ENCODE data around the gene GLB1L2.

The GLB1L2 gene

GRCh38 chr11:134349802-134350355 lies 18.1 kb downstream of the GLB1L2 start:
- DNase-seq = no peak

- no peak for DNase-seq
Measured at GRCh38 chr11:134350381-134350780, 18.6 kb downstream of the GLB1L2 start.

DNA sequence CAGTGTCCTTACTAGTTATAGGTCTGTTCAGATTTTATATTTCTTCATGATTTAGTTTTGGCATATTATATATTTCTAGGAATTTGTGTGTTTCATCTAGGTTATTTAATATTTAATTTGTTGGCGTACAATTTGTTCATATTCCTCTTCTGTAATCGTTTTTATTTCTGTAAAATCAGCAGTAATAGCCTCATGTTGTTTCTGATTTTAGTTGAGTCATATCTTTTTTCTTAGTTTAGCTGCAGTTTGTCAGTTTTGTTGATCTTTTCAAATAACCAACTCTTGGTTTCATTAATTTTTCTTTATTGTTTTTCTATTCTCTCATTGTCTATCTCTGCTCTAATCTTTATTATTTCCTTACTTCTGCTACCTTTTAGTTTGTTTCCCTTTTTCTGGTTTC lies 20.3 kb downstream of the GLB1L2 start:
- DNase-seq = no peak

GRCh38 chr11:134355136-134355535 lies 23.3 kb downstream of the GLB1L2 start:
- no peak for DNase-seq

GRCh38 chr11:134355656-134356055 lies 23.9 kb downstream of the GLB1L2 start:
- DNase-seq = no peak

- DNase-seq = no peak
Measured at GRCh38 chr11:134356656-134357544, 25.1 kb downstream of the GLB1L2 start.

DNA sequence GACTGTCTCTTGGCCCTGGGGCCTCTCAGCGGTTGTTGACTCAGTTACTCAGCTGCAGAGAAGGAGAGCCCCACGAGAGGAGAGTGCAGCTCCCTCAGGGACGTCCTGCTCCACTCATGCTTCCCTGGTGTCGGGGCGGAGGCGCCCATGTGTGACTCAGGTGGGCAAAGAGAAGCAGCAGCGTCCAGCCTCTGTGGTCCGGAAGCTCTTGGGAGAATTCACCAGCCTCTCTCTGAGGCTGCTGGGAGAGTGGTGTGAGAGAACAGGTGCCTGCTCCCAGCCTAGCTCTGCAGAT lies 25.7 kb downstream of the GLB1L2 start:
- no peak for DNase-seq

DNA sequence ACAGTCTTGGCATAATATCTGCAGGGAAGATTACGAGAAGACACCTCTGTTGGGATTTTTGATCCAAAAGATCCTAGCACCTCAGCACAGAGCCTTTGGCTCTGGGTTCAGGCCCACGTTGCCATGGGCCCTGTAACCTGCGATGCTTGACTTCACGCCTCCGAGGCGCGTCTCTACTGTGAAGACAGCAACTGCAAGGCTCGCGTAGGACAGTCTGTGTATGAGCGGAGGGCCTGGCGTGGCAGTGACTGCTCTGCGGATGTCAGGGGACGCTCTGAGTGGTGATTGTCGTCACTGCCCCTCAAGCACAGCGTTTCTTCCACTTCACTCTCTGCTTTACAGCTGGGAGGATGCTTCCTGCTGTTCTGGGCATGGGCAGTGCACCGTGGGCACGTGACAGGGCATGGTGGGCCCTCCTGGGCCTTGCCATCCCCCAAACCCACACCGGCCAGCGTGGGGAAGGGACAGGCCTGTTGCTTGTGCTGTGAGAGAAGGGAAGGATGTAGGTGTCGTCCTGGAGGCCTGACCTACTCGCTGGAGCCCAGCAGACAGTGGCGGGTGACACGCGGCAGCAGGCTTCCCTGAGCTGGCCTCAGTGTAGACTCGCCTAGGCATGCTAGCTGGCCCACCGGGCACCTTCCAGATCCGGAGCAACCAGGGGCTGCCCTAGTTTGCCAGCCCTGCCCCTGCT lies 26.5 kb downstream of the GLB1L2 start:
- no peak for DNase-seq

- no peak for DNase-seq
Measured at GRCh38 chr11:134358856-134359490, 27.2 kb downstream of the GLB1L2 start.

DNA sequence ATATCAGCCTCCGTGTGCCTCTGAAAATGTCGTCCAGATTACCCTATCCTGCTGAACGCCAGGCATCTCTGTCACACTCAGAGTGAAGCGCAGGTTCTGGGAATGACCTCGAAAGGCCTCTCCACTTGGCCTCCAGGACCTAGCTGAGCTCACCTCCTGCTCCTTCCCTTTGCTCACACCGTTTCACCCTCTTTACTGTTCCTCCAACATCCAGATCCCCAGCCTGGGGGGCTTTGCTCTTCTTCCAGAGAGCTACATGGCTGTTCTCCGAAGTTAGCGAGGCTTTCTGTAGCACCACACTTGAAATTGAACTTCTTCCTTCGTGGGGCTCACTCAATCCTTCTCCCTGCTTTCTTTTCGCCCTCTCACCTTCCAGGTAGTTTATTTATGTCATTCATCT lies 27.9 kb downstream of the GLB1L2 start:
- DNase-seq = no peak

DNA sequence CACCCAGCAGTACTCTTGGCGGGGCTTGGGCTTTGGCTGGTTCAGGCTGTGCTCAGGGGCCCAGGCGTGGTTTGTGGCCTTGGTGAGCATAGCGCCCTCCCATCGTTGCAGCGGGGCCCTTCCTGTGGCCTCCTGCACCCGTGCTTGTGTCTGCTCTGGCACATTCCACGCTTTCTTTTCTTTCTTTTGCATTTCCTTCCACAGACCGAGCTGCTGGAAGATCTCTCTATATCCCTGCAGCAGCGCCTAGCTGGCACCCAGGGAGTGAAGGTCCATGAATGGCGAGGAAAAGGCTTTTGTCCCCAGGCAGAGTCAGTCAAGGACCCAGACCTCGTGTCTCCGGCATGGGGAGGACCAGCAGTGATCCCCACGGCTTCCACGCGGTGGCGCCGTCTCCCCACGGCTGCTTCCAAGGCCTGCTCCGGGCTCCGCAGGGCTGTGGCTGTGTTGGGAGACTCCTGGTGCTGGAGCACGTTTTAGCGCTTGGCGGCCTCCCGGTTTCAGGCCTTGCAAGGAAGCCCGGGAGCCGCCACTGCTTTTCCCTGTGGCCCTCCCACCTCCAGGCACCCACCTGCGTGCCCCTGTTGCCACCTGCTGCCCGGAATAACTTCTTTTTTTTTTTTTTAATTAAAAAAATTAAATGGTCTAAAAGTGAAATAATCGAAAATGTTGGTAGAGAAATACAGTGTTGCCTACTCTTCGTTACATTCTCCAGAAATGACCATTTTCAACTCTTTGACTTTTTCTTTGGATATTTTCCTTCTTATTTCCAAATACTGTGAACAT lies 28.5 kb downstream of the GLB1L2 start:
- peak; percentile 49 to 74 for DNase-seq

GRCh38 chr11:134361661-134362060 lies 29.9 kb downstream of the GLB1L2 start:
- DNase-seq = no peak

GRCh38 chr11:134362192-134362901 lies 30.6 kb downstream of the GLB1L2 start:
- no peak for DNase-seq

DNA sequence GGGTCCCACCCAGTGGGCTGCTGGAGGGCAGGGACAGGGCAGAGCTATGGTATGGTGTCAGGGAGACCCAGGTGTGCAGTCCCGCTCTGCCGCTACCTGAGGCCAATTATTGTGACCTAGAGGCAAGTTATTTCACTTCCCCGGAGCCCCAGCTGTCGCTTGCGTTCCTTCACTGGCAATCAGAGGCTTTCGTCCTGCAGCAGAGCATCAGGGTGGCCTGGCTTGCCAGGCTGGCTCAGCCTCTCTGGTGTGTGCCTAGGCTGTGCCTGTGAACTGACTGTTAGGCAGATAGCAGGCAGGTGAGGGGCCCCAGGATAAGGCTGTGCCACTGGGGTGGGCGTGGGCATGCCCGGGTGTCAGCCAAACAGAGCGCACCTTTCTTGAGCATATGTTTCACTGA lies 31.4 kb downstream of the GLB1L2 start:
- DNase-seq = no peak

GRCh38 chr11:134363592-134363991 lies 31.8 kb downstream of the GLB1L2 start:
- DNase-seq = no peak

DNA sequence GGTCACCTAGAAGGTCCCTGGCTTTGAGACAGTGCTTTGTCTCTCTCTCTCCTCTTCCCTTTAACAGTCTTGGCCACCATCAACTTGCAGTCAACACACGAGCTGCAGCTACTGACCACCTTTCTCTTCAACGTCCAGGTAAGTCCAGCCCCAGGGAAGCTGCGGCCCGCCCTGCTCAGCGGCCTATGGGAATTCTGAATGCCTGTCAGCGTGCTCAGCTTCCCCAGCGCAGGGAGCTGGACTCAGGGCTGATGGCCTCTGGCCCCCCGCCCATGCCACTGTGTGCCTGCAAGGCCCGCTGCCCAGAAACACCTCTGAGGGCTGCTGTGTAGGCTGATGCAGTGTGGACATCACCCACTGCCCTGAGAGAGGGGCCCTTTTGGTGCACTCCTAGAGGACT lies 32.5 kb downstream of the GLB1L2 start:
- no peak for DNase-seq

- DNase-seq = no peak
Measured at GRCh38 chr11:134365011-134365925, 33.5 kb downstream of the GLB1L2 start.

- DNase-seq = no peak
Measured at GRCh38 chr11:134366254-134366653, 34.5 kb downstream of the GLB1L2 start.

DNA sequence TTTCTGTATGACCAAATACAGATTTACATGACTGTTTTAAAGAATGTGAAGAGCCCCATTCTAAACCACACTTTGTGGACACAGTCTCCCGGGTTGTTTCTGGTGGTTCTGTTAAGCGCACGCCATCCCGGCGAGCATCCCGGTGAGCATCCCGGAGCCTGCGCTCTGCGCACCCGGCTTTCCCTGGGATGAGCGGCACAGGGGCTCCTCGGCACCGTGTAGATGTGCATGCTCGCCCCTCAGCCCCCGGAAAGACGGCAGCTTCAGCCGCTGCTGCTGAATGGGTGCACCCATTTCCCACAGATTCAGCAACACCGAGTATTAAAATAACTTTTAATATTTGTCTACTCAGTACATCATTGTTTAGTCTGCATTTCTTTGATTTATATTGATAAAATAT lies 36.0 kb downstream of the GLB1L2 start:
- no peak for DNase-seq

- DNase-seq = no peak
Measured at GRCh38 chr11:134369656-134370525, 38.1 kb downstream of the GLB1L2 start.
